DMS53 (cell line): ENCODE measurements around the gene ENOSF1.
"Not testable (repeated sequence)": the region's sequence is repeated elsewhere in the genome, so short reads cannot be mapped to it uniquely, and the experiment has no call there.

Experiments used
- DNase-seq: peaks from one replicate; lab custom pipeline; 2025; lab: John Stamatoyannopoulos, UW

Gene ENOSF1, protein sequence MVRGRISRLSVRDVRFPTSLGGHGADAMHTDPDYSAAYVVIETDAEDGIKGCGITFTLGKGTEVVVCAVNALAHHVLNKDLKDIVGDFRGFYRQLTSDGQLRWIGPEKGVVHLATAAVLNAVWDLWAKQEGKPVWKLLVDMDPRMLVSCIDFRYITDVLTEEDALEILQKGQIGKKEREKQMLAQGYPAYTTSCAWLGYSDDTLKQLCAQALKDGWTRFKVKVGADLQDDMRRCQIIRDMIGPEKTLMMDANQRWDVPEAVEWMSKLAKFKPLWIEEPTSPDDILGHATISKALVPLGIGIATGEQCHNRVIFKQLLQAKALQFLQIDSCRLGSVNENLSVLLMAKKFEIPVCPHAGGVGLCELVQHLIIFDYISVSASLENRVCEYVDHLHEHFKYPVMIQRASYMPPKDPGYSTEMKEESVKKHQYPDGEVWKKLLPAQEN

DNA sequence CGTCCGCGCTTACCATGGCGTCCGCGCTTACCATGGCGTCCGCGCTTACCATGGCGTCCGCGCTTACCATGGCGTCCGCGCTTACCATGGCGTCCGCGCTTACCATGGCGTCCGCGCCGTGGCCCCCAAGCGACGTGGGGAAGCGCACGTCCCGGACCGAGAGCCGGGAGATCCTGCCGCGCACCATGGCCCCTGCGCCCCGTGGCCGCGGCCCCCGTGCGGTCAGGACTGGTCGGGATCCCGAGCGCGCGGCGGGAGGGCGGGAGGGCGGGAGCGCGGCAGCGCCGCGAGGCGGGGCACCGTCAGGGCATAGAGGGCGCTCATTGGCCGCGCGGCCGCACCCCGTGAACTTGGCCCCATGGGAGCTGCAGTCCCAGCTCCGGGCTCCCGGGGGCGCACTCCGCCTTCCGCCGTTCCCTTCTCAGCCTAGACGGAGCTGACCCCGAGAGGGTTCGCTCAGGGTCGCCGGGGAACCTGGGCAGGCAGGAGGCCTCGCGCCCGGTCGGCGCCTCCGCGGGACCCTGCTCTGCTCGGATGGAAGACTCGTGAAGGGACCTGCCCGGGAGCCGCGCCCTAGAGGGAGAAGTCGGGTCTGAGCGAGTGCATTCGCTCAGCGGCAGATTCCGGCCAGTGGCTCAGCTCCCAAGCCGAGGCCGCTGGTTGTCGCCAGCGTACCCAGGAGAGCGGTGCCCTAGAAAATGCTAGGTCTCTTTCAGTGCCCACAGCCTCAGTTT is at the start of gene ENOSF1:
ENOSF1 (minus strand) TSS at position 230 of the 734 bp plus-strand sequence; CDS start at position 187, 43 bp downstream.
- peak; percentile 98 for DNase-seq

GRCh38 chr18:759864-760263 is 47.4 kb upstream of the ENOSF1 start:
- not testable (repeated sequence) for DNase-seq

DNA sequence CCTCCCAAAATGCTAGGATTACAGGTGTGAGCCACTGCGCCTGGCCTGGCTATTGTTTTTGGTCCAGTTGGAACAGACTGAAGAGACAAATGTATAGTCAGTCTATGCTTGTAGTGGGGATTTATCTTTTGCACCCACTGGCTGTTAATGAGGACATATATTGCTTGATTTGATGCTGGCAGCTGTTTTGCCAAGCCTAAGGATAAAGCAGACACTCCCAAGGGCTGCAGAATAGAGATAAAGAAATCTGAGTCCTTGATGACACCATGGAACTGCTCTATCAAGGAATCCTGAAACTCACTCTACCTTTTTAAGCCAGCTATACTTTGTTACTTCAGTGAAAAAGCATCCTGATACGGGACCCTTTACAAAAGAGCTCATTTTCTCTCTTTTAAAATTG is 43.1 kb upstream of the ENOSF1 start:
- DNase-seq: no peak

DNA sequence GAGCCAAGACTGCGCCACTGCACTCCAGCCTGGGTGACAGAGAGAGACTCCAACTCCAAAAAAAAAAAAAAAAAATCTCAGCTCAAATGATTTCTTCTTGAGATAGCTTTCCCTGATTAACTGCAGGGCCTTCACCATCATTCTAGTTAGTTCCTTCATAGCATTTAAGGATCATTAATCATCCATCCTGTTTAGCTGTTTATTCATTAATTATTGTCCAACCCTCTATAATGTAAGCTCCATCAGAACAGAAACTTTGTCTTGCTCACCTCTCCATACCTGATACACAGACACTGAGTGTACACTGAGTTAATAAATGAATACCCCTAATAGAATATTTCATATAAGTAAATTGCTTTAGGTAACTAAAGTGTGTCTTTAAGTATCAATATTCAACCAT is 42.2 kb upstream of the ENOSF1 start:
- DNase-seq: no peak

DNA sequence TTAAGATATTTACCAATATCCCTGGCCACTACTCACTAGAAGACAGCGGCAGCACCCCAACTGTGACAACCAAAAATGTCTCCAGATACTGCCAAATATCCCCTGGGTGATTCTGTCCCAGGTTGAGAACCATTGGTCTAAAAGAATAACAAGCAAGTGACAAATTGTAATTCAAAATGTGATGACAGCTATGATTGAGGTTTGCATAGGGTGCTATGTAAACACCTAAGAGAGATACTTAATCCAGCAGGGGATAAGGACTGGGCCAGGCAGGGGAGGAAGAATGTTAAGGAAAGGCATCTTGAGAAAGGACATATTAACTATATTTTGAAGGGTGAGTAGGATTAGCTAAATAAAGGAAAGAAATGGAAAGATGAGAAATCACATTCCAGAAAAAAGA is 38.0 kb upstream of the ENOSF1 start:
- peak; percentile 39 for DNase-seq

- peak; percentile 43 for DNase-seq
Observed at GRCh38 chr18:744832-745597, 32.6 kb upstream of the ENOSF1 start.

DNA sequence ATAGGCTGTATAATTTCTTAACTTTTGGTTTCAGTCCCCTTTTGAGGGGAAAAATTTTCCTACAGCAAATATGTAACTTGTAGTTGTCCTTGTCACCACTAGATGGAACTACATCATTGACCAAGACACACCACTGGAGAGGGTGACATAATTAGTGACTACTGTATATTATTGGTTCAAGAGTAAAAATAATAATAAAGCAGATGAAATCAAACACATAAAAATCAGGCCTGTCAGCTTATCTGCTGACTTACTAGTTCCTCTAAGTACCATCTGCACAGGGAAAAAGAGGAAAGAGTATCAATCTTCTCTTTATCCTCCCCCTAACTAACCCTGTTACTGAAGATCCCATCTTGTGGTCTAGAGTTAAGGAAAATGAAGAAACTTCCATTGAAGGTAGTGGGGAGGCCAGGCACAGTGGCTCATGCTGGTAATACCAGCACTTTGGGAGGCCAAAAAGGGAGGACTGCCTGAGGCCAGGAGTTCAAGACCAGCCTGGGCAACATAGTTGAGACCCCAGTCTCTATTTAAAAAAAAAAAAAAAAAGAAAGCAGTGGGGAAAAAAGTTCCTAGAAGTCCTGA is 29.6 kb upstream of the ENOSF1 start:
- peak; percentile 86 for DNase-seq

GRCh38 chr18:732371-732770 is 19.9 kb upstream of the ENOSF1 start:
- DNase-seq: no peak

GRCh38 chr18:731185-731584 is 18.8 kb upstream of the ENOSF1 start:
- DNase-seq: no peak

GRCh38 chr18:730692-731091 is 18.3 kb upstream of the ENOSF1 start:
- no peak for DNase-seq

DNA sequence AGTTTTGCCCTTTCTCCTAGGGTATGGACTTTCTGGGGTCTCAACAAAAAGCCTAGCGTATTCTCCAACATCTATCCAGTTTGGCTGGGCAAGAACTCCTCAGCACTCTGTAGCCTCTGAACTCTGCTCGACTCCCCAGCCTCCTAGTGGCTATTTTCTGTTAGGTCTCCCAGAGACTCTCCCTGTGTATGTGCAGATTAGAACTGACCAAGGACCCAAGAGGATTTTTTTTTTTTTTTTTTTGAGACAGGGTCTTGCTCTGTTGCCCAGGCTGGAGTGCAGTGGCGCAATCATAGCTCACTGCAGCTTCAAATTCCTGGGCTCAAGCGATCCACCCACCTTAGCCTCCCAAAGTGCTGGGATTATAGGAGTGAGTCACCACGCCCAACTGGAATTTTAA is 17.7 kb upstream of the ENOSF1 start:
- peak; percentile 47 for DNase-seq

GRCh38 chr18:725646-726045 is 13.2 kb upstream of the ENOSF1 start:
- no peak for DNase-seq

DNA sequence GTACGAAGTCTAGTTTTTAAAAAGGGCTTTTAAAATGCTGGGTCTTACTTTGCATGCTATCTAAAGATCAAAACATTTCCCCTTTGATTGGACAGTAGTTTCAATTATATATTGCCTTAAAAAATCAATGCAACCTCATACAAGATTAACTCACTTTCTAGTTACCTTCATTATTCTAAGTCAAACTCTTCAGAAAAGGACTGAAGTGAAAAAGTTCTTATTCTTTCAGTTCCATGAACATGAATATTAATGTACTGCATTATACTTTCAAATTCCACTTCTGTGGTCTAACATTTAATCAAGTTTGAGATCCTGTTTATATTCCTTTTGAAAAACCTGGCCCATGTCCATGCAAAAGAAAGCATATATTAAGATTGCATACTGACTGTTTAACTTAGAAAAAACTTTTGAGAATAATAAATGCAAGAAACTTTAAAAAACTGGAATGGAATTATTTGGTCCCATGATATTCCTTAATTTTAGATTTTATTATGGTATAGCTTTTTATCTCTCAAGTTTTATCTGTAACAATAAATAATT is 11.2 kb upstream of the ENOSF1 start:
- DNase-seq: no peak

GRCh38 chr18:717003-717402 is 4.6 kb upstream of the ENOSF1 start:
- DNase-seq: no peak

DNA sequence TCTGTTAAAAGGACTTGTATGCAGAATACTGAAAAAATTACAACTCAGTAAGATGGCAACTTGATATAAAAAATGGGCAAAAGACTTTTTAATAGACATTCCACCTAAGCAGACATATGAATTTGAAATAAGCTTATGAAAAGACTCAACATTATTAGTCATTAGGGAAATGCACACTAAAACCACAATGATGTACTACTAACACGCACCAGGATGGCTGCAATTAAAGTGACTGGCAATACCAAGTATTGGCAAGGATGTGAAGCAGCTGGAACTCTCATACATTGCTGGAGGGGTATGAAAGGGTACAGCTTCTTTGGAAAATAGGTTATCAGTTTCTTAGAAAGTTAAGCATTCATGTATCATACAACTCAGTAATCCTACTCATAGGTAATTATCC is 3.2 kb upstream of the ENOSF1 start:
- DNase-seq: no peak

DNA sequence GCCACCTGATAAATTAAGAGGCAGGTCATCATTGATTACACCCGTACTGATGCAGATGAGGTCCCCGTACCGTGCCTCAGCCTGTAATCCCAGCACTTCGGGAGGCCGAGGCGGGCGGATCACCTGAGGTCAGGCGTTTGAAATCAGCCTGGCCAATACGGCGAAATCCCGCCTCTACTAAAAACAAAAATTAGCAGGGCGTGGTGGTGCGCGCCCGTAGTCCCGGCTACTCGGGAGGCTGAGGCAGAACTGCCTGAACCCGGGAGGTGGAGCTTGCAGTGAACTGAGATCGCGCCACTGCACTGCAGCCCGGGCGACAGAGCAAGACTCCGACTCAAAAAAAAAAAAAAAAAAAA is 683 bp upstream of the ENOSF1 start:
- DNase-seq: no peak

GRCh38 chr18:711657-712400 is 601 bp downstream of the ENOSF1 start:
- DNase-seq: peak; percentile 88

- no peak for DNase-seq
Observed at GRCh38 chr18:711310-711656, 1.1 kb downstream of the ENOSF1 start.

DNA sequence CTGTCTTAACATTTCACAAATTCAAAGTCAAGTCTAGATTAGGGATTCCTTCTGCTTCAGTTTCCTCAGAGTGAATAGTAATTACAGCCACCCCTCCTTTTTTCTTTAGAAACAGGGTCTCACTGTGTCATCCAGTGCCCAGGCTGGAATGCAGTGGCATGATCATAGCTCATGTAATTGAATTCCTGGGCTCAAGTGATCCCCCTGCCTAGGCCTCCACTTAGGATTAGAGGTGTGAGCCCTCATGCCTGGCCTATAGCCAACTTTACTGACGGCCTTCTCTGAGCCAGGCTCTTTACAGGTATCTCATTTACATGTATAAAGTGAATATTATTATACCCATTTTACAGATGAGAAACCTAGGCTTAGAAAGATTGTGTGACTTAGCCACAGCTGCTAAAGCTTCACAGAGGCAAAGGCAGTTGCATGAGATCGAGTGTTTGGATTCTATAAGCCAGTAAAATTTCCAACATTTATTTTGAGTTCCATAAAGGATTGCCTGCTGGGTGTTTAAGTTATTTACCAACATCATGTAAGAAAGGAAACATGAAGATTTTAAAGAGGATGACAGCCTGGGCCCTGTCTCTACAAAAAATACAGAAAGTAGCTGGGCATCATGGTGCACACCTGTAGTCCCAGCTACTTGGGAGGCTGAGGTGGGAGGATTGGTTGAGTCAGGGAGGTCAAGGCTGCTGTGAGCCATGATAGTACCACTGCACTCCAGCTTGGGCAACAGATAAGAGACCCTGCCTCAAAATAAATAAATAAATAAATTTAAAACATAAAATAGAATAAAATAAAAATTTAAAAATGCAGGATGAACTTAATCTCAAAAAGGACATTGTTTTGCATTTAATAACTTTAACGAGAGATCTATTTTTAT is 1.8 kb downstream of the ENOSF1 start:
- peak; percentile 41 for DNase-seq

DNA sequence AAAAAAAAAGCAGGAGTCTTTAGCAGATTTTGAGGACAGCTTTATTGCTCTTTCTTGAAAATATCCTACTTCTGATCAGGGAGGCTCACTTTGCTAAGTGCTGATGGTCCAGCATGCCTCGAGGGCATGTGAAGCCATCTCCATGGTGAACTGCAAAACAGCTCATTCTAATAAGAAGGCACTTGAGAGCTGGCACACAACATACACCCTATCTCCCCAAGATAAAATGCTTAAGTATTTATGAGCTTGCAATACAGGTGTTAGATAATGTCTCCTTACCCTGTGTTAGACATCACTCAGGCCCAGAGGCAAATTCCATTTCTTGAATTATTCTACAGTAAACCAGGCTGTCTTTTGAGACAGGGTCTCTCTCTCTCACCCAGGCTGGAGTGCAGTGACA is 2.7 kb downstream of the ENOSF1 start:
- DNase-seq: peak; percentile 24
